Body of pancreas (tissue), 4 donors: ENCODE measurements around the gene VEGFA.

ENCODE experiments used
- CTCF ChIP-seq, 7 experiments: fragments of 450-650 bp in 4 of 7; fragments of 200-600 bp in 3 of 7; sonication (generic) in 3 of 7; IDR thresholded peaks; one replicate each; pipeline ENCODE4 v1.5.1; 2016 to 2019; ENCODE audit warnings: antibody characterized with exemption in 7 of 7
- POLR2A ChIP-seq, 3 donors: fragments of 450-650 bp; IDR thresholded peaks; one replicate each; pipeline ENCODE4 v1.6.1; 2016; ENCODE audit warnings: antibody characterized with exemption in 3 of 3, mild to moderate bottlenecking in 2 of 3

GRCh38 chr6:43741829-43742228 is 28.2 kb upstream of the VEGFA start:
- TF ChIP-seq CTCF (IDR thresholded peaks at IDR 0.05) = no peak
- no peak for TF ChIP-seq POLR2A (IDR thresholded peaks at IDR 0.05)
